Endothelial cell of umbilical vein (primary cell): Measurements from ENCODE around the gene KMT5C. TPM values are rescaled to one million over a fixed set of nuclear protein-coding genes. Genes with fewer than 3 reads are reported as not detected.

Experiments used
- BruUV-seq: library from RNA; stranded (reverse); fragments of 400-500 nt; replicated peaks from 2 replicates; lab custom pipeline; 2021; lab: Mats Ljungman, UMichigan
- CTCF ChIA-PET: fragments of 300-600, 350-600 bp; sonication (Branson Sonifier 250); formaldehyde crosslinking; loops from one replicate; lab custom pipeline; 2021; ENCODE audit warnings: antibody characterized with exemption, inconsistent platforms; lab: Charles Lee
- POLR2A ChIA-PET: fragments of 300-600, 350-600 bp; sonication (Branson Sonifier 250); formaldehyde crosslinking; loops from one replicate; lab custom pipeline; 2021; ENCODE audit warnings: antibody characterized with exemption, inconsistent platforms; lab: Charles Lee
- DNase-seq: peaks from one replicate; pipeline ENCODE4 v3.0.0-alpha.2; 2011; ENCODE audit warnings: low read depth, low spot score
- FAIRE-seq: peaks from 2 replicates; lab custom pipeline; 2011; peaks lifted over from hg19 to GRCh38; lab: Jason Lieb, UNC
- H2AFZ ChIP-seq: 2 replicates; pipeline ENCODE4 v1.6.0; 2012; ENCODE audit warnings: low read depth, low read length, control low read depth, inconsistent platforms
- H3K27ac ChIP-seq: 2 replicates; pipeline ENCODE4 v1.5.1; 2011; ENCODE audit warnings: low read depth, mild to moderate bottlenecking, control low read depth, low read length, moderate library complexity; ENCODE audit not compliant: insufficient read depth
- H3K27me3 ChIP-seq, 2 experiments: 2 replicates each; pipeline versions ENCODE4 v1.6.0 to v1.6.1; 2011; ENCODE audit warnings: low read length in 2 of 2, mixed read lengths in 1 of 2; ENCODE audit not compliant: control insufficient read depth in 2 of 2, insufficient read depth in 2 of 2
- H3K36me3 ChIP-seq, 2 experiments: 2 replicates in 1 of 2; 3 replicates in 1 of 2; pipeline ENCODE4 v1.5.1; 2011; ENCODE audit warnings: low read length in 2 of 2, mild to moderate bottlenecking in 1 of 2, moderate library complexity in 1 of 2; ENCODE audit not compliant: control insufficient read depth in 2 of 2, insufficient read depth in 2 of 2; ENCODE audit errors: extremely low read depth in 1 of 2
- H3K4me1 ChIP-seq: 3 replicates; pipeline ENCODE4 v1.5.1; 2011; ENCODE audit warnings: mild to moderate bottlenecking, low read length; ENCODE audit not compliant: control insufficient read depth, insufficient read depth; ENCODE audit errors: extremely low read depth
- H3K4me2 ChIP-seq: 2 replicates; pipeline ENCODE4 v1.6.1; 2011; ENCODE audit warnings: low read length, control low read depth, mixed read lengths; ENCODE audit not compliant: insufficient read depth
- H3K4me3 ChIP-seq, 3 experiments: fragments of 200-600 bp in 1 of 3; sonication (generic), shearing (Covaris generic) in 1 of 3; replicated peaks in 1 of 3; 2 replicates each; pipeline ENCODE4 v1.5.1; 2011 to 2016; ENCODE audit warnings: control low read depth in 3 of 3, low read length in 3 of 3, mild to moderate bottlenecking in 2 of 3, inconsistent platforms in 1 of 3, low read depth in 1 of 3, moderate library complexity in 1 of 3; ENCODE audit not compliant: insufficient read depth in 1 of 3
- H3K79me2 ChIP-seq: 2 replicates; pipeline ENCODE4 v1.6.0; 2012; ENCODE audit warnings: low read length, inconsistent platforms; ENCODE audit not compliant: control insufficient read depth, insufficient read depth
- H3K9ac ChIP-seq: replicated peaks from 2 replicates; pipeline ENCODE3; 2011; ENCODE audit warnings: low read length, control low read depth; ENCODE audit not compliant: insufficient read depth; ENCODE audit errors: extremely low read depth
- H3K9me1 ChIP-seq: replicated peaks from 3 replicates; pipeline ENCODE4 v1.6.0; 2011; ENCODE audit warnings: mild to moderate bottlenecking, low read length; ENCODE audit not compliant: control insufficient read depth, insufficient read depth; ENCODE audit errors: extremely low read depth
- H3K9me3 ChIP-seq: replicated peaks from 2 replicates; pipeline ENCODE4 v1.5.1; 2012; ENCODE audit warnings: low read length, inconsistent platforms; ENCODE audit not compliant: control insufficient read depth, insufficient read depth
- H4K20me1 ChIP-seq: replicated peaks from 2 replicates; pipeline ENCODE3; 2011; ENCODE audit warnings: mild to moderate bottlenecking, low read length; ENCODE audit not compliant: control insufficient read depth, insufficient read depth; ENCODE audit errors: extremely low read depth
- CTCF ChIP-seq, 2 donors: IDR thresholded peaks; 1 replicate in 1 of 2; 2 replicates in 1 of 2; pipeline ENCODE4 v1.5.1; 2011; ENCODE audit warnings: low read length in 2 of 2, mild to moderate bottlenecking in 2 of 2, moderate library complexity in 2 of 2, control low read depth in 1 of 2, inconsistent platforms in 1 of 2, low read depth in 1 of 2; ENCODE audit not compliant: insufficient read depth in 1 of 2; ENCODE audit errors: extremely low read depth in 1 of 2
- EZH2 ChIP-seq: IDR thresholded peaks from 2 replicates; pipeline ENCODE4 v1.6.1; 2012; ENCODE audit warnings: borderline replicate concordance, low read depth, mild to moderate bottlenecking, moderate library complexity, low read length, inconsistent platforms; ENCODE audit not compliant: severe bottlenecking
- FOS ChIP-seq: IDR thresholded peaks from 2 replicates; pipeline ENCODE4 v1.6.1; 2011; ENCODE audit warnings: mild to moderate bottlenecking, low read length, moderate library complexity, borderline replicate concordance; ENCODE audit not compliant: insufficient read depth
- GATA2 ChIP-seq: IDR thresholded peaks from 2 replicates; pipeline ENCODE4 v1.7.0; 2011; ENCODE audit warnings: low read depth, mild to moderate bottlenecking, moderate library complexity, mixed read lengths, low read length; ENCODE audit not compliant: insufficient read length, insufficient read depth
- JUN ChIP-seq: IDR thresholded peaks from 2 replicates; pipeline ENCODE4 v1.6.1; 2011; ENCODE audit warnings: borderline replicate concordance, low read depth; ENCODE audit not compliant: insufficient read length, insufficient read depth
- MAX ChIP-seq: IDR thresholded peaks from 2 replicates; pipeline ENCODE4 v1.6.1; 2011; ENCODE audit not compliant: insufficient read depth, insufficient read length
- MYC ChIP-seq: IDR thresholded peaks from one replicate; pipeline ENCODE4 v1.6.1; 2011; ENCODE audit warnings: mild to moderate bottlenecking, low read depth, low read length
- POLR2A ChIP-seq: IDR thresholded peaks from 2 replicates; pipeline ENCODE4 v1.6.1; 2012; ENCODE audit warnings: low read depth, mild to moderate bottlenecking, control low read depth, low read length
- dilution Hi-C: fragments of 300-500 bp; cut with MboI; formaldehyde crosslinking; loops from one replicate; pipeline ENCODE4 v1.15.0; 2019; ENCODE audit warnings: low sequenced_read_pairs; ENCODE audit not compliant: extremely low pct_ligation_motif_present
- intact Hi-C: fragments of 100-400 bp; cut with micrococcal nuclease; formaldehyde crosslinking; loops from one replicate; pipeline ENCODE4 v1.10.0; 2022
- polyA plus RNA-seq, 4 experiments: library from polyadenylated mRNA; depleted of rRNA in 3 of 4; stranded (reverse) in 3 of 4; unstranded in 1 of 4; fragments of >200 nt; gene quantifications; 2 replicates each; pipeline versions ENCODE4 v1.2.1 to v1.2.3, GENCODE V29; 2011 to 2012; ENCODE audit warnings: missing spikeins in 1 of 4
- total RNA-seq: library from RNA; stranded (reverse); gene quantifications from 2 replicates; pipeline ENCODE4 v1.2.3, GENCODE V29; 2021

KMT5C gene
- total and polyA plus RNA-seq, 2 donors (not counting 3 experiments of a cell fraction or from before 2014, with no cell fraction given): 7.2 to 13.5 TPM

DNA sequence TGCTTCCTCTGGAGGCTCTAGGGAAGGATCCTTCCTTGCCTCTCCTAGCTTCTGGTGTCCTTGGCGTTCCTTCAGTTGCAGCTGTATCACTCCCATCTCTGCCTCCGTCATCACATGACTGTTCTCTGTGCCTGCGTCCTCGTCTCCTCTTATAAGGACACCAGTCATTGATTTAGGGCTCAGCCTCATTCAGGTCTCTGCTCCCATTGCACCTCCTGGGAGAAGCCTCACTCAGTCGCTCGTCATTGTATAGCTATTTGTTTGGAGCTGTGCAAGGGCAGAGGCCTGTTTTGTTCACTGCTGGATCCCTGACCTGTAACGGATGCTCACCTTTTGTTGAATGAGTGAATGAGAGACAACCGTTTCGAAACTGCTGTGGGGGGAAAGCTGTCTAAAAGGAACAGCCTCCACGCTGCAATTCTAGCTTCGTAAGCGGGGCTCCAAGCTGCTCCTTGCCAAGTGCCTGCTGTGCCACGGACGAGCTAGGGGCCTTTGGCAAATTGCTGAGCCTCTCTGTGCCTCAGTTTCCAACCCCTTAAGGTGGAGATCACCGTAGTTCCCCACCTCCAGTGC lies 38.7 kb upstream of the KMT5C start:
- H3K9me3 ChIP-seq: no peaks in the 10 kb centered on the region
- H3K27me3 ChIP-seq: peaks cover 0 to 3% of the 10 kb centered on the region in 2 experiments
- no peak overlapping the region for H3K4me2 ChIP-seq
- TF ChIP-seq MYC: no peak
- TF ChIP-seq JUN: no peak
- no peak for TF ChIP-seq GATA2
- TF ChIP-seq FOS: no peak
- TF ChIP-seq CTCF (IDR thresholded peaks at IDR 0.05; ENCODE audit: extremely low read depth in 1 of 2, insufficient read depth in 1 of 2, low read depth in 1 of 2, low read length in 2 of 2): no peak
- no peak for TF ChIP-seq EZH2
- TF ChIP-seq MAX: no peak
- no peak for TF ChIP-seq POLR2A
- dilution Hi-C loops (no loop called here), intact Hi-C loops (loop anchor here (1.0 to 5.0 kb wide), 4 partner anchors 38 to 202 kb away; partner anchors contain the start of gene KMT5C)
- H3K79me2 ChIP-seq: no peaks in the 10 kb centered on the region
- no peak for DNase-seq
- CTCF ChIA-PET: interaction anchor here (0.6 to 3.8 kb wide), 35 partner anchors 9 to 203 kb away, joined by 3 to 51 read pairs (median 5); partner anchors contain the start of genes HSPBP1, IL11, KMT5C and NAT14
- no peak overlapping the region for H3K9ac ChIP-seq
- no peak overlapping the region for H3K27ac ChIP-seq
- H4K20me1 ChIP-seq: no peaks in the 10 kb centered on the region
- no TSS peak for BruUV-seq
- H3K4me3 ChIP-seq: no peak overlapping the region
- no peaks in the 10 kb centered on the region for H3K36me3 ChIP-seq
- no peaks in the 10 kb centered on the region for H3K4me1 ChIP-seq
- POLR2A ChIA-PET: interaction anchor here (1.3 kb wide), 1 partner anchor 107 kb away, joined by 4 read pairs; the partner anchor contains the start of gene UBE2S
- H2AFZ ChIP-seq: peak overlapping the region; percentile 98
- H3K9me1 ChIP-seq: no peaks in the 10 kb centered on the region
- no peak for FAIRE-seq
